GM21717 (cell line): ENCODE results near the gene EEF1E1.

Experiments used
- ATAC-seq: cut with Tn5 transposase; IDR thresholded peaks from one replicate; pipeline ENCODE4 v1.9.1; 2021; ENCODE audit warnings: mild to moderate bottlenecking, moderate library complexity; ENCODE audit not compliant: unreplicated experiment

The EEF1E1 gene

GRCh38 chr6:8088886-8089285 lies 13.5 kb downstream of the EEF1E1 start:
- ATAC-seq: no peak

DNA sequence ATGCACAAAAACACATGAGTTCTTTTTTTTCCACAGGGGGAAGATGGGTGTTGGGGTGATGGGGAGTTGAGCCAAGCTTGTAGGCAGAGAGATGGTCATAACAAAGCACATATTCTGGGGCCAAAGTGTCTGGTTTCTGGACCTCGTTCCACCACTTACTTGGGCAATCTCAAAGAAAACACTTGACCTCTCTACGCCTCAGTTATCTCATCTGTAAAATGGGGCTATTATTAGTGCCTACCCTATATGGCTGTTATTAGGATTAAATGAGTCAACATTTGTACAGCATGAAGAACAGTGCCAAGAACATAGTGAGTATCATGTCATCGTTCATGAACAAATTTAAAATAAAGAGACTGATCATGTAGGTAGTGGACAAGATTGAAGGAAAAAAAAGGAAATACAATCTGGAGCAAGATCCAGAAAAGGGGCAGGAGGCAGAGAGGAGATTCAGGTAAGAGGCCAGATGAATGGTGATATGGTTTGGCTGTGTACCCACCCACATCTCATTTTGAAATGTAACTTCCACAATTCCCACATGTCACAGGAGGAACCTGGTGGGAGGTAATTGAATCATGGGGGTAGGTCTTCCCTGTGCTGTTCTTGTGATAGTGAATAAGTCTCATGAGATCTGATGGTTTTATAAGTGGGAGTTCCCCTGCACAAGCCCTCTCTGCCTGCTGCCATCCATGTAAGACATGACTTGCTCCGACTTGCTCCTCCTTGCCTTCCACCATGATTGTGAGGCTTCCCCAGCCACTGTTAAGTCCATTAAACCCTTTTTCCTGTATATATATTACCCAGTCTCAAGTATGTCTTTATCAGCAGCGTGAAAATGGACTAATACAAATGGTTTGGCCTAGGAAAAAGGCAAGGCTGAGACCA lies 14.2 kb downstream of the EEF1E1 start:
- ATAC-seq: no peak

DNA sequence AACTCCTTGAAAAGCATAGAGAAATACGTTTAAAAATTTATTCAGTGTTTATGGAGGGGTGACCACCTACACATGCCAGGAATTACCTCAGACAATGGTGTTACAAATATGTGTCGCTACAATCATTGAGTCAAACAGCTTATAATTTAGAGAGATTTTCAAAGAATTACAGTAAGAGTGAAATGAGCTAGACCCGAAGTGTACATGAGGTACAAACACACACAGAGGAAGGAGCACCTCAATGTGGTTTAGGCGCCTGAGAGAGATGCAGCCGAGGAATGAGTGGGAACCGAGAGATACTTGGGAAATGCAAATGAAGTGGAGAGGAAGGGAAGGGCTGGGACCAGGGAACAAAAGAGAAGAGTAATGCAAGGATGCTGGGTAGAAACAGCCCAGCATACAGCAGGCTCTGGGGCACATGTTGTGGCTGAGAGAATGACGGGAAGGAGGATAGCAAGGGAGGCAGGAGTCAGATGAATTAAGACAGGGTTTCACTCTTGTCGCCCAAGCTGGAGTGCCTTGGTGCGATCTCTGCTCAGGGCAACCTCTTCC lies 15.5 kb downstream of the EEF1E1 start:
- ATAC-seq: no peak

DNA sequence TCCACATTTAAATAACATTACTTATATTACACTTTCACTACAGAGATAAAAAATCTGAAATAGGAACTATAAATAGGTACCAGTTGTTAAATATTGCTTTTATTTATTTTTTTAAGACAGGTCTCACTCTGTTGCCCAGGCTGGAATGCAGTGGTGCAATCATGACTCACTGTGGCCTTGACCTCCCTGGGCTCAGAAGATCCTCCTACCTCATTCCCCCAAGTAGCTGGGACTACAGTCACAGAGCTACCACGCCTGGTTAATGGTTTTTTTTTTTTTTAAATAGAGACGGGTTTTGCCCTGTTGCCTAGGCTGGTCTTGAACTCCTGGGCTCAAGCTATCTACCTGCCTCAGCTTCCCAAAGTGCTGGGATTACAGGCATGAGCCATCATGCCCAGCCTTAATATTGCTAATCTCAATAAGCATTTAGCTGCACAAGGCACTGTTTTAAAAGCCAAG lies 17.3 kb downstream of the EEF1E1 start:
- ATAC-seq: no peak

DNA sequence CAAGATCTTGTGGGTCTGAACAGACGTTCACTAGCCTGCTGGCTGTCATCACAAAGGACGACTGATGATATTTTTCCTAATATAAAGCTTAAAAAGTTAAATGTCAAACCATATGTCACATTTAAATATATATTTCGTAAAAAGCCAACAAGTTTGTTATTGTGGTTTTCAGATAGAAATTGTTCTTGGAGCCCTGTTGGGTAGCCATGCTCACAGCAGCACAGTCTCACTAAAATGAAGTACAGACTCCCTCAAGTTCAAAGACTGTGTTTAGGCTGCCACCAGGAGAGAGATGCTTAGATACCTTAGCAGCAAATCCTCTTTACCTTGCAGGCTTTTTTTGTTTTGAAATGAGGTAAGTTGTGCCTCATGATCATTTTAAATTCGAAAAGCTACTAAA lies 17.8 kb downstream of the EEF1E1 start:
- no peak for ATAC-seq

- ATAC-seq: no peak
Observed at GRCh38 chr6:8082954-8083858, 19.1 kb downstream of the EEF1E1 start.

- ATAC-seq: no peak
Observed at GRCh38 chr6:8082572-8082953, 19.8 kb downstream of the EEF1E1 start.

DNA sequence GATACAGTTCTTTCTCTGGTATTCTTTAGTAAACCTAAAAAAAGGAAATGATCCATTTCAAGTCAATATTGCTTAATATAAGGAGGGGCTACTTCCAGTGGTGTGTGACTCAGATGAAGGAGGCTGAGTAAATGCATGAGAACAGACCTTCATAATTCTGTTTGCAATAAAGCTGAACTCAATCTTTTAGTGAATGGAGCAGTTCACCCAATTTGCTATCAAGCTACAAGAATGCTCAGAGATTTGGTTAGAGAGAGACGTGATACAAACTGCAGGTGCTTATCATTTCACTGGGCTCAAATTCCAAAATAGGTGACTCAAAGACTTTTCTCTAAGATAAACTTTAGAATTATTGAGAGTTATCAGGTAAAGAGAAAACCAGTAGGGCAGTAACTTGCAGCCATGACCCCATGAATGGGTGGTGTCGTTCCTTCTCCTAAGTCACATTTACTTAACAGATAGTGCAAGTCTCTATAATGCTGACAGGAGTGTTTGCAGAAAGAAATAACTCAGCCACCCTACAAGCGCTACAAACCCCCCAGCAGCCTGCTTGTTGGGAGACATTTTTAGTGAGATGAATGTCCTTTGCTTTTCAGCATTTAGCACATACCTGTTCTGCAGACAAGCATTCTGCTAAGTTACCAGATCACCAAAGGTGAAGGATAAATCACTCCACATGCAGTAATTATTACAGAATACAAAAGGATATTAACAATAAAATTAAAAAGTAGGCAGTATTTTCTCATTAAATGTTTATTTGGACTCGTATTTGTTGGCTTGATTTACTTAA lies 21.8 kb downstream of the EEF1E1 start:
- ATAC-seq: no peak

DNA sequence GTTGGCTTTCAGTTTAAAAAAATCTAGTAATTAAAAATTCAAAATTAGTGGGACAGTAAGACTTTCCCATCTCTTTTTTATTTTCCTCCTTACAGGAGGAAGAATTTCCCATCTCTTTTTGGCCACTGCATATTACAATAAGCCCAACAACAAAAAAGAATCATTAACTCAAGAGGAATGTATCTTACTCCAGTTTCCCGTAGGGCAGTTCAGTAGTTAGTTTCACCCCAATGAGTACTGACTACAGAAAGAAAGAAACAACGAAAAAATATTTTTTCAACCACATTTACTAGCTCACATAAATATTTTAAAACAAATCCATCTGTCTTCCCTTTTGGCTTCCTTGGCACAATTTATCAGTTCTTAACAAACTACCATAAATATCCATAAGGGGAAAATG lies 23.2 kb downstream of the EEF1E1 start:
- ATAC-seq: no peak

- no peak for ATAC-seq
Observed at GRCh38 chr6:8077991-8078390, 24.4 kb downstream of the EEF1E1 start.

GRCh38 chr6:8075704-8076103 lies 26.6 kb downstream of the EEF1E1 start:
- no peak for ATAC-seq

GRCh38 chr6:8075185-8075584 lies 27.2 kb downstream of the EEF1E1 start:
- no peak for ATAC-seq

- ATAC-seq: no peak
Observed at GRCh38 chr6:8074213-8074612, 28.1 kb downstream of the EEF1E1 start.

DNA sequence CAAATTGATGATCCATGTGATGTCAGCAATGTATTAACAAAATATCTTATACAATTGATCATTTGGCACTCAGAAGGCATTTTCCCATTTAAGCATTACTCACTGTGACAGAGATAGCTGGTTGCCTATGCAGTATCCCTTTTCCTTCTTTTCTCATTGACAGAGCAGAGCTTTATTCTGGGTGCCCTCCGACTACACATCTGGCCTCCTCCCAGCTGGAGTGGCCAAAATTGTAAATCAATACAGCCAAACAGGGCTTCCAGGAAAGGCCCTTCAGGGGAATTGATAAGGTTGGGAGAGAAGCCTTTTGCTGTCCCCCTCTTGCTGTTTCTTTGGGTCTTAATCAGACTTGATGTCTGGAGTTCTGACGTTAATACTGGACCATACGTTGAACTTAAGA lies 28.6 kb downstream of the EEF1E1 start:
- ATAC-seq: no peak

DNA sequence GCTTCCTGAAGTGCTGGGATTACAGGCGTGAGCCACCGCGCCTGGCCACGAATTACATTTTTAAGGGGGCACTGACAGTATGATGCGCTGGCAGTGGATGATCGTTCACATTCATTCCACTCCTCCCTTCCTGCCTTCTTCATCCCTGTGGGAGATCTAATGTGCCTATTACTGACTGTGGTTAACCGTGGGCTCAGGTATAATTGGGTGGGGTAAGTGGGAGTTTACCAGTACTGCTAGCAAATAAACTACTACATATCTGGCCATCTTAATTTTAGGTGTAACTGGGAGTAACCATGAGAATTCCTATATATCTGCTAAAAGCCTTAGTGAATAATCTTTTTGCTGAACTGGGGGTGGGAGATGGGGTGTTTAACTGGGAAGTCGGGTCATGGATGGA lies 31.6 kb downstream of the EEF1E1 start:
- no peak for ATAC-seq

- ATAC-seq: no peak
Observed at GRCh38 chr6:8069631-8070284, 32.6 kb downstream of the EEF1E1 start.

DNA sequence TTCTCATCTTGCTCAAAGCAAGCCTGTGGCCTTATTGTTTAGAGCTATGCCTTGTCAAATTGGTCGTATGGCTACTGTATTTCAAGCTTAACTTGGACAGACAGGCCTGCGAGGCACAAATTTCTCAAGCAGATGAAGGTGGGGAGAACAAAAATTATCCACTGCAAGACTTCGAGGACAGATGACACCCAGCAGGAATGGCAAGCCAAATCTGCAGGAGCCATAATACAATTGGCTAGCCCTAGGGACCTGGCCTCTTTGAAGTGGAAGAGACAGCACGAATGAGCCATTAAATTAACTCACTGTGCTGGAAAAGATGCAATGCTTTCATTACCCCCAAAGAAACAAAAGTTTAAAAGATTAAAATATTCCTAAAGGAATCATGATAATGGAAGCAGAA lies 33.2 kb downstream of the EEF1E1 start:
- ATAC-seq: no peak

DNA sequence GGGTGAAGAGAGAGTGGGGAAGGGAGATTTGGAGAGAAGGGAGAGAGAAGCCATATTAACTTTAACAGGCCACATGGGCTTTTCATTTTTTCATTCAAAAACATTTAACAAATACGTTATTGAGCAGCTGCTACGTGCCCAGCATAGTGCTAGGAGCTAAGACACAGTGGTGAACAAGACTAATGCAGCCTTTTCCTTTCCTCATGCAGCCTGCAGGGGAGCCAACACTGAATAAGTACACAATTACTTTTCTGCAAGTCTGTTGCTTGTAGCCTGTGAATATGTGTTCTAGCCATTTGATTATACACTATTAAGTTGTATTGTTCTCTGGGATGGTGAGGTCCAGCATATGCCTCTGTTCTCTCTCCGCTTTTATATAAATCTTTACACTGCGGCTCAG lies 36.2 kb downstream of the EEF1E1 start:
- no peak for ATAC-seq

GRCh38 chr6:8065519-8065911 lies 36.8 kb downstream of the EEF1E1 start:
- ATAC-seq: peak; percentile 45
